GM18505 (cell line): ENCODE results near the gene PRR19.
"Not testable (repeated sequence)": the region's sequence is repeated elsewhere in the genome, so short reads cannot be mapped to it uniquely, and the experiment has no call there.

ENCODE experiments used
- ATAC-seq: cut with Tn5 transposase; IDR thresholded peaks from one replicate; pipeline ENCODE4 v1.9.1; 2021; ENCODE audit not compliant: unreplicated experiment
- POLR2A ChIP-seq: IDR thresholded peaks from 4 replicates; pipeline ENCODE4 v1.6.1; 2011; ENCODE audit warnings: borderline replicate concordance; ENCODE audit not compliant: insufficient read depth, insufficient read length; ENCODE audit errors: extremely low read depth

Gene PRR19

DNA sequence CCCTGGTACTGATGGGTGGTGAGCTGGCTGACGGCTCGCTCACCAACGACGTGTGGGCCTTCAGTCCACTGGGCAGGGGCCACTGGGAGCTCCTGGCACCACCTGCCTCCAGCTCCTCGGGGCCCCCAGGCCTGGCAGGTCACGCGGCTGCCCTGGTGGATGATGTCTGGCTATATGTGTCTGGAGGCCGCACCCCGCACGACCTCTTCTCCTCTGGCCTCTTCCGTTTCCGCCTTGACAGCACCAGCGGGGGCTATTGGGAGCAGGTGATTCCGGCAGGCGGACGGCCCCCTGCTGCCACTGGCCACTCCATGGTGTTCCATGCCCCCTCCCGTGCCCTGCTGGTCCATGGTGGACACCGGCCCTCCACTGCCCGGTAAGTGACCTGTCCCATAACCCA lies 34.0 kb downstream of the PRR19 start:
- no peak for TF ChIP-seq POLR2A
- no peak for ATAC-seq

DNA sequence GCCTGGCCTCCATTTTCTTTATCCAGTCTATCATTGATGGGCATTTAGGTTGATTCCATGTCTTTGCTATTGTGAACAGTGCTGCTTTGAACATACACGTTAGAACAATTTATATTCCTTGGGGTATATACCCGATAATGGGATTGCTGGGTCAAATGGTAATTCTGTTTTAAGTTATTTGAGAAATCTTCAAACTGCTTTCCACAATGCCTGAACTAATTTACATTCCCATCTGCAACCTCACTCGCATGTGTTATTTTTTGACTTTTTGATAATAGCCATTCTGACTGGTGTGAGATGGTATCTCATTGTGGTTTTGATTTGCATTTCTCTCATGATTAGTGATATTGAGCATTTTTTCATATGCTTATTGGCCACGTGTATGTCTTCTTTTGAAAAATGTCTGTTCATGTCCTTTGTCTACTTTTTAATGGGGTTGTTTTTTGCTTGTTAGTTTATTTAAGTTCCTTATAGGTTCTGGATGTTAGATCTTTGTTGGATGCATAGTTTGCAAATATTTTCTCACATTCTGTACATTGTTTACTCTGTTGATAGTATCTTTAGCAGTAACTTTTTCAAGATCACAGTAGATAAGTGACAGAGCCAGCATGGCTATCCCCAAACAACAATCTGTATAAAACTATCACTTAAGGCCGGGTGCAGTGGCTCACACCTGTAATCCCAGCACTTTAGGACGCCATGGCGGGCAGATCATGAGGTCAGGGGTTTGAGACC lies 37.4 kb downstream of the PRR19 start:
- not testable (repeated sequence) for ATAC-seq

DNA sequence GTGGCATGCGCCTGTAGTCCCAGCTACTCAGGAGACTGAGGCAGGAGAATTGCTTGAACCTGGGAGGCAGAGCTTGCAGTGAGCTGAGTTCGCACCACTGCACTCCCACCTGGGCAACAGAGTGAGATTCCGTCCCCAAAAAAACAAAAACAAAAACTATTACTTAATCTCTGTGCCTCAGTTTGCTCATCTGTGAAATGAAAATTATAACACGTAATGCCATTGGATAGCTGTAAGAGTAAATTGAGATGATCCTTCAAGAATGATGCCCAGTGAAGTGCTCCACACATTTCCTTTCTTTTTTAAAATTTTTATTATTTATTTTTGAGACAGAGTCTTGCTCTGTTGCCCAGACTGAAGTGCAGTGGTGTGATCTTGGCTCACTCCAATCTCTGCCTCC lies 38.0 kb downstream of the PRR19 start:
- not testable (repeated sequence) for ATAC-seq

DNA sequence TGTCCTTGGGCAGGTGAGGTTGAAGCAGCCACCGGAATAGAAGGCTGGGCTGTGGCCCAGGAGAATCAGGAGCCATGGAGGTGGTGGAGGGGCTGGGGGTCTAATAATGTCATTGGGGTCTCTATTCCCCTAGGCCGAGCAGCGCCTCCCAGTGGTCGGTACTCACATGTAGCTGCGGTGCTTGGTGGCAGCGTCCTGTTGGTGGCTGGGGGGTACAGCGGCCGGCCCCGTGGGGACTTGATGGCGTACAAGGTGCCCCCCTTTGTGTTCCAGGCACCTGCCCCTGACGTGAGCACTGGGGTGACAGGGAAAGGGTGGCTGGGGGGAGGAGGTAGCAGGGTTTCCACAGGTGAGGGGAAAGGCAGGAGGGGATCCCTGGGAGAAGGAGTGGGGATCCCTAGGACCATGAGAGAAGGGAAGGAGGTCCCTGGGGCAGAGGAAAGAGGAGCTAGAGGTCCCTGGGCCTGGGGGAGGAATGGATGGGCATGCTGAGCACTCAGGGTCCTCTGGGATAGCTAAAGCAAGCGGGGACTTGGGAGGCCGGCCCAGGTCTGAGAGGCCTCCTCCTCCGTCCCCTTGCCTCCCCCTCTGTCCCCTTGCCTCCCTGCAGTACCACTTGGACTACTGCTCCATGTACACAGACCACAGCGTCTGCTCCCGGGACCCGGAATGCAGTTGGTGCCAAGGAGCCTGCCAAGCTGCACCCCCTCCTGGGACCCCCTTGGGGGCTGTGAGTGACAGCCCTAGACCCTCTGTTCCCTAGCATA lies 41.6 kb downstream of the PRR19 start:
- no peak for ATAC-seq
- TF ChIP-seq POLR2A, result no peak

DNA sequence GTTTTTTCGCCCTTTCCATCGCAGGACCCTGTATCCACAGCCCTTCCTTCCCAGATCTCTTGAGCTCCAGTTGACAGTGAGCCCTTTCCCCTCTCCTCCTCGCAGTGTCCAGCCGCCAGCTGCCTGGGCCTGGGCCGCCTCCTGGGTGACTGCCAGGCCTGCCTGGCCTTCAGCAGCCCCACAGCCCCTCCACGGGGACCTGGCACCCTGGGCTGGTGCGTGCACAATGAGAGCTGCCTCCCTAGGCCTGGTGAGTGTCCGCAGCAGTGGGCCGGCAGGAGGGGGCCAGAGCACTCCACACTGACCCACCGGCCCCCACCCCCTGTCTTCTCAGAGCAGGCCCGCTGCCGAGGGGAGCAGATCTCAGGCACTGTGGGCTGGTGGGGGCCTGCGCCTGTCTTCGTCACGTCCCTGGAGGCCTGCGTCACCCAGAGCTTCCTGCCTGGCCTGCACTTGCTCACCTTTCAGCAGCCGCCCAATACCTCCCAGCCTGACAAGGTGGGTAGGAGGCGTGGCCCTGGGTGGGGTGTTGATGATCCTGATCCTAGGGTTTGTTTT lies 42.5 kb downstream of the PRR19 start:
- ATAC-seq, result no peak
- no peak for TF ChIP-seq POLR2A

DNA sequence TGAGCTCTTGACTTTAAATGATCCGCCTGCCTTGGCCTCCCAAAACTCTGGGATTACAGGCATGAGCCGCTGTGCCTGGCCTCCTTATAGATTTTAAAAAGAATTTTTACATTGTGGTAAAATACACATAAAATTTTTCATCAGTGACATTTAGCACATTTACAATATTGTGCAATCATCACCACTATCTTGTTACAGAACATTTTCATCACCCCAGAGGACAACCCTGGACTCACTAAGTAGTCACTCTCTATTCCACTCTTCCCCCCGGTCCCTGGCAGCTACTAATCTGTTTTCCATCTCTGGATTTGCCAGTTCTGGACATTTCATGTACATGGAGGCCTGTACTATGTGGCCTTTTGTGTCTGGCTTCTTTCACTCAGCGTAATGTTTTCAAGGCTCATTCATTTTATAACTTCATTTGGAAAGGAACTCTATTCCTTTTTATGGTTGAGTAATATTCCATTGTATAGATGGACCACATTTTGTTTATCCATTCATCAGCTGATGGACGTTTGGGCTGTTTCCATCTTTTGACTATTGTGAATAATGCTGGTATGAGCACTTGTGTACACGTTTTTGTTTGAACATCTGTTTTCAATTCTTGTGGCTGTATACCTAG lies 43.4 kb downstream of the PRR19 start:
- no peak for ATAC-seq

DNA sequence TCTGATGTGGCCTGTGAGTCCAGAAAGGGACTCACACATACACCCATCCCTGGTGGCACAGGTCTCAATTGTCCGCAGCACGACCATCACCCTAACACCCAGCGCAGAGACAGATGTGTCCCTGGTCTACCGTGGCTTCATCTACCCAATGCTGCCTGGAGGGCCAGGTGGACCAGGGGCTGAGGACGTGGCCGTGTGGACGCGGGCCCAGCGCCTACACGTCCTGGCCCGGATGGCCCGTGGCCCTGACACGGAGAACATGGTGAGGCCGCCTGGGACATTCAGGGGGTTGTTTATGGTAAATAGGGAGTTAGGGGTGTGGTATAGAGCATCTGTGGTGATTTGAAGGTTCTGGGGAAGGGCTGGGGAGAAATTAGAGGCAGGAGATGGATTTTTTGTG lies 46.3 kb downstream of the PRR19 start:
- no peak for ATAC-seq
- no peak for TF ChIP-seq POLR2A

More for the DNA sequence above, 43.4 kb downstream of the PRR19 start:
- no peak for TF ChIP-seq POLR2A

DNA sequence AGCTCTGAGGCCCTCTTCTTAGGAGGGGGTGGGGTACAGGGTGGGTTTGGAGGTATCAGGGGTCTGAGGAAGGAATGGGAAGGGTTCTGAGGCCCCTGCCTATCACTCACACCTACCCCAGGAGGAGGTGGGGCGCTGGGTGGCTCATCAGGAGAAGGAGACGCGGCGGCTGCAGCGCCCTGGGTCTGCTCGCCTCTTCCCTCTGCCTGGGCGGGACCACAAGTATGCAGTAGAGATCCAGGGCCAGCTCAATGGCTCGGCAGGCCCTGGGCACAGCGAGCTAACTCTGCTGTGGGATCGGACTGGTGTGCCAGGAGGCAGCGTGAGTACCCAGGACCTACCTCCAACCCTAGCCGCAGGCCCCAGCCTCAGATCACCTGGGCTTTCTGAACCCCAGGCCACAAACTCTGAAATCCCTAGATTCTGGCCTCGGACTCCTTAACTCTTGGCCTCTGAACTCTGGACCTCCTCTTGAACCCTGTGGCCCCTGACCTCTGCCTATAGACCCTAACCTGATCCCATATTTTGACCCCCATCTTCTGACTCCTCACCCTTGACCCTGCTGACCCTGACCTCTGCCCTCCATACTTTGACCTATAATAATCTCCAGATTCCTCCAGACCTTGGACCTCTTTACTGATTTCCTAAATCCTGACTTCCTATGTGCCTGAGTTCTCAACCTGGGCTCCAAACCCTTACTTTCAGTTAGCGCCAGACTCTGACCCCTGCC lies 47.6 kb downstream of the PRR19 start:
- TF ChIP-seq POLR2A, result no peak
- no peak for ATAC-seq

DNA sequence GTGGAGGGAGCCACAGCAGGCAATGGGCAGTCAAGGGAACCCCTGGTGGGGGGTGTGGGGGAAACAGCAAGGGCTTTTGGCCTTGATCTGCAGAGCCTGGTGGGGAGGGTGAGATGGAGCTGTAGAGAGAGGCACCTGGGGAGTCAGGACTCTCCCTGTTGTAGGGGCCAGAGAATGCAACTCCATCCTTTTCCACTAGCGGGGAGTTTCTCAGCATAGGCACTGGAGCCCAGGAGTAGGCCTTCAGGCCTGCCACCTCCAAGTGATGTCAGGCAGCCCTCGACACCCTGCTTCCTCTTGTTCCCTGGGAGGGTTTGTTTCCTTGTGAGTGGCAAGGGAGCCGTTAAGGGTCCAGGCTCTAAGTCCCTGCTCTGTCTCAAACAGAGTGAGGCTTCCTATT lies 48.5 kb downstream of the PRR19 start:
- no peak for ATAC-seq
- no peak for TF ChIP-seq POLR2A

DNA sequence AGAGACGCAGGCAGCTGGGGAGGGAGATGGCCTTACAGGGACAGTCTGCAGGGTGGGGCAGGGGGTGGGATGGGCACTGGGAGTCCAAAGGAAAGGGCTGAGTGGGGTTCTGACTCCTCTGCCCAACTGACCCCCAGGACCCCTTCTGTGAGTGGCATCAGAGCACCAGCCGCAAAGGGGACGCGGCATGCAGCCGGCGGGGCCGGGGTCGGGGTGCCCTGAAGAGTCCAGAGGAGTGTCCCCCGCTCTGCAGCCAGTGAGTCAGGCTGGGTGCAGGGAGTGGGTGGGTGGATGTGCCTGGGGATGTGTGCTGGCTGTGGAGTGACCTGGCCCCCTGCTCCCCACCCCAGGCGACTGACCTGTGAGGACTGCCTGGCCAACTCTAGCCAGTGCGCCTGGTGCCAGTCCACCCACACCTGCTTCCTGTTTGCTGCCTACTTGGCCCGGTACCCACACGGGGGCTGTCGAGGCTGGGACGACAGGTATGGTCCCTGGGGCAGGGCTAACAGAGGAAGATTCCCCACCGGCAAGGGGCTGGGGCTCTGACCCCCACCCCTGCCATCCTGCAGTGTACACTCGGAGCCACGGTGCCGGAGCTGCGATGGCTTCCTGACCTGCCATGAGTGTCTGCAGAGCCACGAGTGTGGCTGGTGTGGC lies 49.3 kb downstream of the PRR19 start:
- no peak for ATAC-seq
- TF ChIP-seq POLR2A, result no peak

DNA sequence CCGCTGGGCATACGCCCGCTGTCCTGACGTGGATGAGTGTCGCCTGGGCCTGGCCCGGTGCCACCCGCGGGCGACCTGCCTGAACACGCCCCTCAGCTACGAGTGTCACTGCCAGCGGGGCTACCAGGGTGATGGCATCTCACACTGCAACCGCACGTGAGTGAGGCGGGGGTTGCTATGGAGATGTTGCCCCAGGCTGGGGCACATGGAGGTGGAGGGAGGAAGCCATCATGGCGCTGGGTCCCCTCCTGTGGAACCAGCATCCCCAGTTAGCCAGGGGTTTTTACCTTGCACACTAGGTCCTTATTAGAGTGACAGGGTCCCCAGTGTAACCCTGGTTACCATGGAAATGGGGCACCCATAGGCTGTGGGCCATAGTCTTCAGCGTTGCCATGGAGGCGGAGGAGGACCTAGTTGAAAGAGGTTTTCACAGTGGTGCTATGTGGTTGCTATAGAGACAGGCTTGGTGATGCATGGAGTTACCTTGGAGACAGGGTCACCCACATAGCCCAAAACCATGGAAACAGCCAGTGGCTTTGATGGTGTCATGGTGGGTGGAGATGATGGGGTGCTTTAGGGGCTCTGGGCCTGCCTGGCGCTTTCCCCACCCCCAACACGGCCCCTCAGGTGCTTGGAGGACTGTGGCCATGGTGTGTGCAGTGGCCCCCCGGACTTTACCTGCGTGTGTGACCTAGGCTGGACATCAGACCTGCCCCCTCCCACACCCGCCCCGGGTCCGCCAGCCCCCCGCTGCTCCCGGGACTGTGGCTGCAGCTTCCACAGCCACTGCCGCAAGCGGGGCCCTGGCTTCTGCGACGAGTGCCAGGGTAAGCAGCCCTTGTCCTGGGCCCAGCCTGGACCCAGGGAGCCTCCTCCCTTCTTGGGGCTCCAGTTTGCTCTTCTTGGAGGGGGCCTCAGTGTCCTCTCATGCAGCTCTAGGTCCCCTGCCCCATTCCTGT lies 50.6 kb downstream of the PRR19 start:
- ATAC-seq, result no peak
- no peak for TF ChIP-seq POLR2A
